WERI-Rb-1 (cell line): Measurements from ENCODE around the gene FOSL1.

Source experiments
- DNase-seq: peaks from one replicate; pipeline ENCODE4 v3.0.0-alpha.2; 2020
- H3K27ac ChIP-seq: fragments of 250-450 bp; sonication (Bioruptor Pico); 2 replicates; pipeline ENCODE4 v1.5.1; 2020; ENCODE audit warnings: mild to moderate bottlenecking, moderate library complexity
- H3K27me3 ChIP-seq: fragments of 250-450 bp; sonication (Bioruptor Pico); 2 replicates; pipeline ENCODE4 v1.5.1; 2021; ENCODE audit warnings: mild to moderate bottlenecking, low read depth, moderate library complexity; ENCODE audit not compliant: insufficient read depth, severe bottlenecking
- H3K36me3 ChIP-seq: fragments of 250-450 bp; sonication (Bioruptor Pico); 2 replicates; pipeline ENCODE4 v1.5.1; 2020; ENCODE audit warnings: mild to moderate bottlenecking, moderate library complexity
- H3K4me3 ChIP-seq: 2 replicates; pipeline ENCODE4 v1.5.1; 2011; ENCODE audit warnings: low read depth, mild to moderate bottlenecking, control low read depth, low read length
- H3K9me3 ChIP-seq: fragments of 250-450 bp; sonication (Bioruptor Pico); 2 replicates; pipeline ENCODE4 v1.5.1; 2021; ENCODE audit warnings: mild to moderate bottlenecking, moderate library complexity; ENCODE audit not compliant: severe bottlenecking
- CTCF ChIP-seq: IDR thresholded peaks from 2 replicates; pipeline ENCODE4 v1.5.1; 2011; ENCODE audit warnings: low read depth, mild to moderate bottlenecking, control low read depth, inconsistent platforms, low read length

FOSL1 gene

GRCh38 chr11:65862941-65863888 is 37.0 kb downstream of the FOSL1 start:
- DNase-seq: peak; percentile 6
- TF ChIP-seq CTCF: no peak
- Histone ChIP-seq H3K4me3 (no peak overlapping the region), H3K27ac (no peak overlapping the region), H3K27me3 (no peaks in the 10 kb centered on the region), H3K9me3 (no peaks in the 10 kb centered on the region), H3K36me3 (peaks cover 75% of the 10 kb centered on the region)

- H3K27me3 ChIP-seq: no peaks in the 10 kb centered on the region
- H3K4me3 ChIP-seq: no peak overlapping the region
- no peak overlapping the region for H3K27ac ChIP-seq
- no peaks in the 10 kb centered on the region for H3K9me3 ChIP-seq
- DNase-seq: no peak
- peaks cover 73% of the 10 kb centered on the region for H3K36me3 ChIP-seq
- TF ChIP-seq CTCF: no peak
Observed at GRCh38 chr11:65862191-65862735, 37.9 kb downstream of the FOSL1 start.

- no peaks in the 10 kb centered on the region for H3K27me3 ChIP-seq
- H3K36me3 ChIP-seq: peaks cover 73% of the 10 kb centered on the region
- H3K9me3 ChIP-seq: no peaks in the 10 kb centered on the region
- H3K4me3 ChIP-seq: peak overlapping the region; percentile 96
- H3K27ac ChIP-seq: peak overlapping the region; percentile 99
- no peak for TF ChIP-seq CTCF
- DNase-seq: peak; percentile 13
Observed at GRCh38 chr11:65861533-65862183, 38.5 kb downstream of the FOSL1 start.

GRCh38 chr11:65861165-65861505 is 39.1 kb downstream of the FOSL1 start:
- peaks cover 73% of the 10 kb centered on the region for H3K36me3 ChIP-seq
- peak overlapping the region; percentile 99 for H3K27ac ChIP-seq
- no peaks in the 10 kb centered on the region for H3K9me3 ChIP-seq
- no peaks in the 10 kb centered on the region for H3K27me3 ChIP-seq
- peak overlapping the region; percentile 96 for H3K4me3 ChIP-seq
- TF ChIP-seq CTCF: no peak
- DNase-seq: peak; percentile 37

- TF ChIP-seq CTCF: peak; percentile 84
- Histone ChIP-seq H3K4me3 (peak within 1 kb of the TSS; percentile 96), H3K9me3 (no peaks in the 10 kb centered on the region), H3K27ac (peak within 1 kb of the TSS; percentile 99), H3K36me3 (peaks cover 73% of the 10 kb centered on the region), H3K27me3 (no peaks in the 10 kb centered on the region)
- peak; percentile 98 for DNase-seq
Observed at GRCh38 chr11:65860278-65861164, 39.7 kb downstream of the FOSL1 start, which contains the start of gene MUS81. TSS of gene MUS81 (plus strand) at chr11:65860433. CDS start at chr11:65860754, 321 bp downstream.
